ENCODE measurements around the gene FOXL1. TPM values are rescaled to one million over a fixed set of nuclear protein-coding genes. Genes with fewer than 3 reads are reported as not detected.

Gene FOXL1
- total RNA-seq, 3 donors from 2014 or later (not counting 1 experiment from before 2014, with no cell fraction given): 0.10 TPM; not detected in 2

DNA sequence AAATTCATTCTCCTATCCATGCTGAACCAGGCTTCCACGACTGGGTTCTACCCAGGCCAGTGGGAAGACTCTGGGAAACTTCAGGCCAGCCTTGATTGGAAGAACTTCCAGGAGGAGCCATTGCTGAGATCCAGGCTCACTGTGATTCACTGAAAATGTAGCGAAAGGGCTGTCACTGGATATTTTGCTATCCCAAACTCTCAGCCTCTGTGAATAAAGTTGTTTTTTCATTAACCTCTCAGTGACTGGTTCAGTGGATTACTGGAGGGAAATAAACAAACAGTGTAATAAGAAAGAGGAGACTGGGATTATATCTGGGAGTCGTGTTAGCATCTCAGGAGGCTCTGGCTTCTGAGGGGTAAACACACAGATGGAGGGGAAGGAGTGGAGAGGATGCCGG is 3.1 kb downstream of the FOXL1 start:
- peaks cover 3% of the 10 kb centered on the region for H3K4me1 ChIP-seq (ENCODE audit: control insufficient read depth, insufficient read depth, low read length)
- H3K27me3 ChIP-seq (ENCODE audit: control insufficient read depth, insufficient read depth, low read length): peaks cover 21% of the 10 kb centered on the region
- H3K27ac ChIP-seq (ENCODE audit: low read length): no peak overlapping the region
- Mint-ChIP-seq H3K36me3 (no peaks in the 10 kb centered on the region), H3K27me3 (ENCODE audit: low read depth in 2 of 2) (peaks cover 45 to 52% of the 10 kb centered on the region in 2 donors), H3K9me3 (no peaks in the 10 kb centered on the region), H3K27ac (no peak overlapping the region), H3K4me3 (no peak overlapping the region), H3K4me1 (peaks cover 5% of the 10 kb centered on the region in 2 donors)
- H3K36me3 ChIP-seq (ENCODE audit: control insufficient read depth, insufficient read depth, low read length): no peaks in the 10 kb centered on the region
- WGBS (ENCODE audit: insufficient coverage): 82% methylated on average over 4 of the region's 4 CpGs
- DNase-seq: no peak
- H3K9me3 ChIP-seq (ENCODE audit: control insufficient read depth, insufficient read depth, low read length): no peaks in the 10 kb centered on the region
- TF ChIP-seq, protein P1, sequence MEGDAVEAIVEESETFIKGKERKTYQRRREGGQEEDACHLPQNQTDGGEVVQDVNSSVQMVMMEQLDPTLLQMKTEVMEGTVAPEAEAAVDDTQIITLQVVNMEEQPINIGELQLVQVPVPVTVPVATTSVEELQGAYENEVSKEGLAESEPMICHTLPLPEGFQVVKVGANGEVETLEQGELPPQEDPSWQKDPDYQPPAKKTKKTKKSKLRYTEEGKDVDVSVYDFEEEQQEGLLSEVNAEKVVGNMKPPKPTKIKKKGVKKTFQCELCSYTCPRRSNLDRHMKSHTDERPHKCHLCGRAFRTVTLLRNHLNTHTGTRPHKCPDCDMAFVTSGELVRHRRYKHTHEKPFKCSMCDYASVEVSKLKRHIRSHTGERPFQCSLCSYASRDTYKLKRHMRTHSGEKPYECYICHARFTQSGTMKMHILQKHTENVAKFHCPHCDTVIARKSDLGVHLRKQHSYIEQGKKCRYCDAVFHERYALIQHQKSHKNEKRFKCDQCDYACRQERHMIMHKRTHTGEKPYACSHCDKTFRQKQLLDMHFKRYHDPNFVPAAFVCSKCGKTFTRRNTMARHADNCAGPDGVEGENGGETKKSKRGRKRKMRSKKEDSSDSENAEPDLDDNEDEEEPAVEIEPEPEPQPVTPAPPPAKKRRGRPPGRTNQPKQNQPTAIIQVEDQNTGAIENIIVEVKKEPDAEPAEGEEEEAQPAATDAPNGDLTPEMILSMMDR (IDR thresholded peaks at IDR 0.05): no peak
- no peak overlapping the region for H3K4me3 ChIP-seq (ENCODE audit: low read length)
- ATAC-seq: no peak
- intact Hi-C loops (cut with micrococcal nuclease): no loop called here

DNA sequence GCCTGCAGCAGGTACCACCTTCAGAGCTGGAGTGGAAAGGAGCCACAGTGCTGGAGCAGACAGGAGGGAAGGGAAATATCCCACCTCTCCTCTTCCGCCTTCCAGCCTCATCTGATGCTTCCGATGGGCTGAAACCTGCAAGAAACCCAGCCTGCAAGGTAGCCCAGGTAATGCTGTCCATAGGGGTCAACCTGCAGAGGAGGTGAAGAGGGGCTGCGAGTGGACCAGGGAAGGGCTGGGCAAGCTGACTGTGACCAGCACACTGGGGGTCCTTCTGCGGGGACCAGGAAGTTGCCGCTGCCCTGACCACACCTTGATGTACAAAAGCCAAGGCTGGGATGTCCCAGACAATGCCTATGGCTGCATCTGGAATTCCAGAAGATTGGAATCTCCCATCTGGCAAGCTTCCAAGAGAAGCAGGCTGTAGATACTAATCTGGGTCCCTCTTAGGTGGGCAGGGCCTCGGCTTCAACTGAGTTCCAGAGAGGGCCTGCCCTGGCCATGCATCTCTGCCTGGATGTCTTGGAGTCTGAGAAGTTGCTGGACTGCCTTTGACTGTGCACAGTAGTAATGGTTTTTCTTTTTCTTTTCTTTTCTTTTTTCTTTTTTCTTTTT is 5.8 kb downstream of the FOXL1 start:
- H3K4me1 Mint-ChIP-seq: no peaks in the 10 kb centered on the region
- intact Hi-C loops (cut with micrococcal nuclease): no loop called here
- Histone ChIP-seq H3K4me1 (ENCODE audit: control insufficient read depth, insufficient read depth, low read length) (no peaks in the 10 kb centered on the region), H3K4me3 (ENCODE audit: low read length) (no peak overlapping the region), H3K9me3 (ENCODE audit: control insufficient read depth, insufficient read depth, low read length) (no peaks in the 10 kb centered on the region), H3K27ac (ENCODE audit: low read length) (no peak overlapping the region), H3K36me3 (ENCODE audit: control insufficient read depth, insufficient read depth, low read length) (no peaks in the 10 kb centered on the region), H3K27me3 (ENCODE audit: control insufficient read depth, insufficient read depth, low read length) (peaks cover 9% of the 10 kb centered on the region)
- H3K4me3 Mint-ChIP-seq: no peak overlapping the region
- 87% methylated on average over 6 of the region's 6 CpGs for WGBS (ENCODE audit: insufficient coverage)
- no peaks in the 10 kb centered on the region for H3K36me3 Mint-ChIP-seq
- no peak overlapping the region for H3K27ac Mint-ChIP-seq
- peaks cover 22 to 27% of the 10 kb centered on the region in 2 donors for H3K27me3 Mint-ChIP-seq (ENCODE audit: low read depth in 2 of 2)
- TF ChIP-seq, protein P1 (IDR thresholded peaks at IDR 0.05): no peak
- H3K9me3 Mint-ChIP-seq: no peaks in the 10 kb centered on the region
- DNase-seq: no peak
- no peak for ATAC-seq

GRCh38 chr16:86584726-86585721 is 6.7 kb downstream of the FOXL1 start:
- H3K9me3 Mint-ChIP-seq: no peaks in the 10 kb centered on the region
- H3K27ac Mint-ChIP-seq: no peak overlapping the region
- ATAC-seq: no peak

More at GRCh38 chr16:86584726-86585721, 6.7 kb downstream of the FOXL1 start:
- WGBS (ENCODE audit: insufficient coverage): 84% methylated on average over 12 of the region's 12 CpGs
- Histone ChIP-seq H3K4me3 (ENCODE audit: low read length) (no peak overlapping the region), H3K9me3 (ENCODE audit: control insufficient read depth, insufficient read depth, low read length) (no peaks in the 10 kb centered on the region), H3K27ac (ENCODE audit: low read length) (no peak overlapping the region), H3K4me1 (ENCODE audit: control insufficient read depth, insufficient read depth, low read length) (no peaks in the 10 kb centered on the region), H3K27me3 (ENCODE audit: control insufficient read depth, insufficient read depth, low read length) (peaks cover 7% of the 10 kb centered on the region), H3K36me3 (ENCODE audit: control insufficient read depth, insufficient read depth, low read length) (no peaks in the 10 kb centered on the region)
- no peaks in the 10 kb centered on the region for H3K36me3 Mint-ChIP-seq
- no peak for DNase-seq
- no peaks in the 10 kb centered on the region for H3K4me1 Mint-ChIP-seq
- peaks cover 16 to 21% of the 10 kb centered on the region in 2 donors for H3K27me3 Mint-ChIP-seq (ENCODE audit: low read depth in 2 of 2)
- TF ChIP-seq, protein P1 (IDR thresholded peaks at IDR 0.05): no peak
- intact Hi-C loops (cut with micrococcal nuclease): no loop called here
- no peak overlapping the region for H3K4me3 Mint-ChIP-seq
